Keratinocyte (primary cell): Measurements from ENCODE around the gene LSAMP. TPM values are rescaled to one million over a fixed set of nuclear protein-coding genes. Genes with fewer than 3 reads are reported as not detected.

ENCODE experiments used
- DNase-seq: peaks from one replicate; pipeline ENCODE4 v3.0.0-alpha.2; 2011; ENCODE audit warnings: low read depth, missing footprints, low spot score
- FAIRE-seq: peaks from 2 replicates; lab custom pipeline; 2011; peaks lifted over from hg19 to GRCh38; lab: Jason Lieb, UNC
- H2AFZ ChIP-seq: 2 replicates; pipeline ENCODE4 v1.6.0; 2012; ENCODE audit warnings: low read length, control low read depth, inconsistent platforms; ENCODE audit not compliant: control insufficient read depth
- H3K27ac ChIP-seq: 2 replicates; pipeline ENCODE4 v1.5.1; 2011; ENCODE audit warnings: low read length; ENCODE audit not compliant: control insufficient read depth, insufficient read depth
- H3K27me3 ChIP-seq: 3 replicates; pipeline ENCODE4 v1.6.0; 2011; ENCODE audit warnings: low read length; ENCODE audit not compliant: control insufficient read depth, insufficient read depth; ENCODE audit errors: extremely low read depth
- H3K36me3 ChIP-seq, 2 experiments: 2 replicates in 1 of 2; 3 replicates in 1 of 2; pipeline ENCODE4 v1.5.1; 2011; ENCODE audit warnings: low read length in 2 of 2, mild to moderate bottlenecking in 1 of 2; ENCODE audit not compliant: control insufficient read depth in 2 of 2, insufficient read depth in 2 of 2; ENCODE audit errors: extremely low read depth in 1 of 2
- H3K4me1 ChIP-seq: 3 replicates; pipeline ENCODE4 v1.5.1; 2011; ENCODE audit warnings: low read length; ENCODE audit not compliant: control insufficient read depth, insufficient read depth; ENCODE audit errors: extremely low read depth
- H3K4me2 ChIP-seq: 3 replicates; pipeline ENCODE4 v1.6.0; 2011; ENCODE audit warnings: low read depth, low read length; ENCODE audit not compliant: control insufficient read depth, insufficient read depth; ENCODE audit errors: extremely low read depth
- H3K4me3 ChIP-seq, 3 experiments: fragments of 200-600 bp in 1 of 3; sonication (generic) in 1 of 3; 2 replicates in 2 of 3; 3 replicates in 1 of 3; pipeline ENCODE4 v1.5.1; 2011 to 2016; ENCODE audit warnings: low read length in 3 of 3, mild to moderate bottlenecking in 3 of 3, control low read depth in 2 of 3, inconsistent platforms in 1 of 3, low read depth in 1 of 3, mixed read lengths in 1 of 3, mixed run types in 1 of 3, moderate library complexity in 1 of 3; ENCODE audit not compliant: control insufficient read depth in 2 of 3, insufficient read depth in 2 of 3; ENCODE audit errors: extremely low read depth in 1 of 3
- H3K79me2 ChIP-seq: 2 replicates; pipeline ENCODE4 v1.6.0; 2012; ENCODE audit warnings: low read length; ENCODE audit not compliant: control insufficient read depth, insufficient read depth
- H3K9ac ChIP-seq: 3 replicates; pipeline ENCODE4 v1.6.0; 2011; ENCODE audit warnings: low read length; ENCODE audit not compliant: control insufficient read depth, insufficient read depth; ENCODE audit errors: extremely low read depth
- H3K9me1 ChIP-seq: 3 replicates; pipeline ENCODE4 v1.6.0; 2011; ENCODE audit warnings: low read length; ENCODE audit not compliant: control insufficient read depth, insufficient read depth; ENCODE audit errors: extremely low read depth
- H3K9me3 ChIP-seq: 2 replicates; pipeline ENCODE4 v1.5.1; 2012; ENCODE audit warnings: low read depth, low read length; ENCODE audit not compliant: control insufficient read depth
- H4K20me1 ChIP-seq: 3 replicates; pipeline ENCODE4 v1.6.0; 2011; ENCODE audit warnings: low read length; ENCODE audit not compliant: control insufficient read depth, insufficient read depth; ENCODE audit errors: extremely low read depth
- CTCF ChIP-seq, 3 experiments: IDR thresholded peaks in 1 of 3; conservative IDR thresholded peaks in 1 of 3; optimal IDR thresholded peaks in 1 of 3; 2 replicates in 2 of 3; 3 replicates in 1 of 3; pipeline versions ENCODE3 to v1.5.1; 2011; ENCODE audit warnings: low read length in 3 of 3, mild to moderate bottlenecking in 3 of 3, moderate library complexity in 2 of 3, control low read depth in 1 of 3, inconsistent platforms in 1 of 3; ENCODE audit not compliant: insufficient read depth in 2 of 3; ENCODE audit errors: extremely low read depth in 1 of 3
- EZH2 ChIP-seq: IDR thresholded peaks from one replicate; pipeline ENCODE4 v1.6.1; 2012; ENCODE audit warnings: inconsistent platforms, mild to moderate bottlenecking, low read length, moderate library complexity
- dilution Hi-C: fragments of 300-500 bp; cut with MboI; formaldehyde crosslinking; loops from one replicate; pipeline ENCODE4 v1.7.0; 2020; ENCODE audit warnings: low sequenced_read_pairs; ENCODE audit not compliant: extremely low pct_ligation_motif_present
- polyA plus RNA-seq, 5 experiments: library from polyadenylated mRNA; depleted of rRNA in 3 of 5; stranded (reverse) in 3 of 5; stranded (forward) in 1 of 5; unstranded in 1 of 5; fragments of >200 nt; gene quantifications; 1 replicate in 1 of 5; 2 replicates in 3 of 5; 3 replicates in 1 of 5; pipeline versions ENCODE4 v1.2.1 to v1.2.3, GENCODE V29; 2011 to 2012; ENCODE audit warnings: missing spikeins in 2 of 5, low read depth in 1 of 5, low replicate concordance in 1 of 5

LSAMP gene
- polyA plus RNA-seq, 1 donor (not counting 4 experiments of a cell fraction or from before 2014, with no cell fraction given), result 0.12 TPM

GRCh38 chr3:116426036-116426435 is 19.3 kb downstream of the LSAMP start:
- no peak for FAIRE-seq
- dilution Hi-C loops, result no loop called here
- Histone ChIP-seq H3K9me3 (no peaks in the 10 kb centered on the region), H3K27me3 (no peaks in the 10 kb centered on the region), H3K36me3 (no peaks in the 10 kb centered on the region), H3K9me1 (no peaks in the 10 kb centered on the region), H3K27ac (no peak overlapping the region), H3K4me3 (no peak overlapping the region), H2AFZ (no peak overlapping the region), H3K4me1 (no peaks in the 10 kb centered on the region), H3K79me2 (no peaks in the 10 kb centered on the region), H4K20me1 (no peaks in the 10 kb centered on the region), H3K9ac (no peak overlapping the region), H3K4me2 (no peak overlapping the region)
- DNase-seq, result no peak
- no peak for TF ChIP-seq EZH2
- no peak for TF ChIP-seq CTCF (optimal IDR thresholded peaks at IDR 0.05 in 1 of 3, IDR thresholded peaks at IDR 0.05 in 1 of 3, conservative IDR thresholded peaks at IDR 0.05 in 1 of 3; ENCODE audit: extremely low read depth in 1 of 3, insufficient read depth in 2 of 3, low read length in 3 of 3)

DNA sequence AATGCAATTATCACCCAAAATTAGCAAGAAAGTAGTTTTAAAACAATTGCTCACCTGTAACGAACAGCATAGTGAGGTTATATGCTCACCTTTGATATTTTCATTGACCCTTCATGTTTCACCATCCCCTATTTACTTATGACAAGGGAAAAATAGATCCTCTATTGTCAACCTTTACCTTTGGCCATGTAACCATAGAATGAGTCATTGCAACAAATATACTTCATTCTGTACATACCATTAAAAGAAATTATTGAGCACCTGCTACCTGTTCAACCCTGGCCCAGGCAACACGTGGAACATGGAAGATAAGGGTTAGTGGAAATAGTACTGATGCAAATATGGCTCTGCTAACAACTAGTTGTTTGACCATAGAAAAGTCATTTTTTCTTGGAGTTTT is 20.2 kb downstream of the LSAMP start:
- Histone ChIP-seq H3K9ac (no peak overlapping the region), H3K27ac (no peak overlapping the region), H3K9me1 (no peaks in the 10 kb centered on the region), H3K4me2 (no peak overlapping the region), H3K27me3 (no peaks in the 10 kb centered on the region), H3K4me1 (no peaks in the 10 kb centered on the region), H3K9me3 (no peaks in the 10 kb centered on the region), H3K79me2 (no peaks in the 10 kb centered on the region), H2AFZ (no peak overlapping the region), H3K36me3 (no peaks in the 10 kb centered on the region), H3K4me3 (no peak overlapping the region), H4K20me1 (no peaks in the 10 kb centered on the region)
- DNase-seq (no peak), FAIRE-seq (no peak)
- TF ChIP-seq EZH2 (no peak), CTCF (optimal IDR thresholded peaks at IDR 0.05 in 1 of 3, IDR thresholded peaks at IDR 0.05 in 1 of 3, conservative IDR thresholded peaks at IDR 0.05 in 1 of 3; ENCODE audit: extremely low read depth in 1 of 3, insufficient read depth in 2 of 3, low read length in 3 of 3) (no peak)
- dilution Hi-C loops, result no loop called here
